NCI-H2196 treated with DMSO at 0.1 percent for 48 hours (cell line): Measurements from ENCODE around the gene ZBTB43.
"Not testable (repeated sequence)": the region's sequence is repeated elsewhere in the genome, so short reads cannot be mapped to it uniquely, and the experiment has no call there.

Experiments
- DNase-seq: peaks from one replicate; lab custom pipeline; 2025; ENCODE audit not compliant: unreplicated experiment; lab: John Stamatoyannopoulos, UW

Gene ZBTB43

GRCh38 chr9:126790561-126790960, 14.3 kb upstream of the ZBTB43 start:
- no peak for DNase-seq

GRCh38 chr9:126791406-126792230, 13.2 kb upstream of the ZBTB43 start:
- DNase-seq = no peak

GRCh38 chr9:126793686-126794417, 11.0 kb upstream of the ZBTB43 start:
- no peak for DNase-seq

GRCh38 chr9:126794441-126794840, 10.4 kb upstream of the ZBTB43 start:
- no peak for DNase-seq

GRCh38 chr9:126796758-126797157, 8.1 kb upstream of the ZBTB43 start:
- DNase-seq = no peak

GRCh38 chr9:126797903-126798302, 6.9 kb upstream of the ZBTB43 start:
- no peak for DNase-seq

GRCh38 chr9:126799034-126799433, 5.8 kb upstream of the ZBTB43 start:
- DNase-seq = no peak

GRCh38 chr9:126802318-126803059, 2.4 kb upstream of the ZBTB43 start:
- DNase-seq = no peak

- DNase-seq = no peak
Measured at GRCh38 chr9:126804198-126804695, 593 bp upstream of the ZBTB43 start.

- DNase-seq = no peak
Measured at GRCh38 chr9:126805554-126806262, 868 bp downstream of the ZBTB43 start.

GRCh38 chr9:126806336-126806735, 1.5 kb downstream of the ZBTB43 start:
- DNase-seq = no peak

GRCh38 chr9:126809068-126809467, 4.2 kb downstream of the ZBTB43 start:
- DNase-seq = no peak

- not testable (repeated sequence) for DNase-seq
Measured at GRCh38 chr9:126810221-126810620, 5.4 kb downstream of the ZBTB43 start.

- no peak for DNase-seq
Measured at GRCh38 chr9:126813072-126813471, 8.2 kb downstream of the ZBTB43 start.

GRCh38 chr9:126814091-126814490, 9.3 kb downstream of the ZBTB43 start:
- DNase-seq = no peak

- DNase-seq = not testable (repeated sequence)
Measured at GRCh38 chr9:126817615-126818014, 12.8 kb downstream of the ZBTB43 start.

- DNase-seq = no peak
Measured at GRCh38 chr9:126818482-126818881, 13.6 kb downstream of the ZBTB43 start.

GRCh38 chr9:126819482-126819881, 14.6 kb downstream of the ZBTB43 start:
- DNase-seq = no peak

- DNase-seq = no peak
Measured at GRCh38 chr9:126822278-126822677, 17.4 kb downstream of the ZBTB43 start.

GRCh38 chr9:126822873-126823272, 18.0 kb downstream of the ZBTB43 start:
- DNase-seq = no peak

- not testable (repeated sequence) for DNase-seq
Measured at GRCh38 chr9:126824052-126824451, 19.2 kb downstream of the ZBTB43 start.
